SH-SY5Y (cell line): ENCODE results near the gene CEP63.

Experiments
- GATA2 ChIP-seq: IDR thresholded peaks from 2 replicates; pipeline ENCODE4 v1.6.1; 2011; ENCODE audit warnings: mild to moderate bottlenecking, low read depth, low read length
- GATA3 ChIP-seq: IDR thresholded peaks from 2 replicates; pipeline ENCODE4 v1.6.1; 2011; ENCODE audit warnings: low read depth, mild to moderate bottlenecking, low read length, moderate library complexity

- TF ChIP-seq GATA3 (no peak), GATA2 (no peak)
Observed at GRCh38 chr3:134600206-134600605, 114.3 kb downstream of the CEP63 start.
